Sigmoid colon (tissue), 7 donors: ENCODE data around the gene SYAP1. TPM values are rescaled to one million over a fixed set of nuclear protein-coding genes. Genes with fewer than 3 reads are reported as not detected.

Experiments used
- DNase-seq: peaks from one replicate; pipeline ENCODE4 v3.0.0-alpha.2; 2019
- H3K27ac ChIP-seq, 4 donors: fragments of 200-600 bp; sonication (generic); one replicate each; pipeline ENCODE4 v1.5.1; 2016 to 2019; ENCODE audit warnings: mild to moderate bottlenecking in 1 of 4
- H3K27me3 ChIP-seq, 3 donors: fragments of 200-600 bp; sonication (generic); one replicate each; pipeline ENCODE4 v1.5.1; 2019; ENCODE audit warnings: mild to moderate bottlenecking in 1 of 3
- H3K36me3 ChIP-seq, 4 donors: fragments of 200-600 bp; sonication (generic); one replicate each; pipeline ENCODE4 v1.5.1; 2016 to 2019
- H3K4me1 ChIP-seq, 4 donors: fragments of 200-600 bp; sonication (generic); one replicate each; pipeline ENCODE4 v1.5.1; 2017 to 2019
- H3K4me3 ChIP-seq, 4 donors: fragments of 200-600 bp; sonication (generic); one replicate each; pipeline ENCODE4 v1.5.1; 2017 to 2019; ENCODE audit warnings: mild to moderate bottlenecking in 2 of 4, moderate library complexity in 1 of 4
- H3K9me3 ChIP-seq, 4 donors: fragments of 200-600 bp in 3 of 4; sonication (generic) in 3 of 4; one replicate each; pipeline versions ENCODE4 v1.5.1 to v1.6.1; 2013 to 2019
- EP300 ChIP-seq, 4 donors: sonication (generic); formaldehyde crosslinking; IDR thresholded peaks; one replicate each; pipeline ENCODE4 v1.6.1; 2017; ENCODE audit warnings: antibody characterized with exemption in 4 of 4
- POLR2A ChIP-seq, 2 donors: fragments of 450-650 bp; IDR thresholded peaks; one replicate each; pipeline ENCODE4 v1.6.1; 2016; ENCODE audit warnings: antibody characterized with exemption in 2 of 2, mild to moderate bottlenecking in 2 of 2, moderate library complexity in 2 of 2
- POLR2AphosphoS5 ChIP-seq, 4 donors: sonication (generic); formaldehyde crosslinking; IDR thresholded peaks; one replicate each; pipeline ENCODE4 v1.6.1; 2017; ENCODE audit warnings: antibody characterized with exemption in 4 of 4
- WGBS, 2 donors: extraction: QIAGEN DNeasy Blood & Tissue Kit; methylation state at CpG; one replicate each; pipeline ENCODE4 v1.1.7; 2013; 5-methylcytosine and 5-hydroxymethylcytosine counted together
- intact Hi-C: fragments of 100-400 bp; cut with DNase I; formaldehyde crosslinking; loops from one replicate; pipeline ENCODE4 v1.15.1; 2023
- polyA plus RNA-seq, 3 donors: library from polyadenylated mRNA; stranded (reverse); fragments of 200-250 nt; gene quantifications; one replicate each; pipeline ENCODE4 v1.2.3, GENCODE V29; 2013
- total RNA-seq, 4 donors: library from RNA; depleted of rRNA; stranded (reverse); fragments of >200 nt; gene quantifications; one replicate each; pipeline ENCODE4 v1.1.0, GENCODE V29; 2016
- TF ChIP-seq, protein P1 (sequence below), 4 experiments: fragments of 450-650 bp in 3 of 4; fragments of 200-600 bp in 1 of 4; IDR thresholded peaks; one replicate each; pipeline ENCODE4 v1.5.1; 2016 to 2019; ENCODE audit warnings: antibody characterized with exemption in 4 of 4, mild to moderate bottlenecking in 3 of 4, moderate library complexity in 2 of 4
- donor health status: healthy with polysubstance abuse.
- donor health status: Bipolar disorder and iron deficiency.
- donor health status: healthy.

Gene SYAP1
- total and polyA plus RNA-seq, 7 donors: 17.5 to 31.4 (median 19.9) TPM

DNA sequence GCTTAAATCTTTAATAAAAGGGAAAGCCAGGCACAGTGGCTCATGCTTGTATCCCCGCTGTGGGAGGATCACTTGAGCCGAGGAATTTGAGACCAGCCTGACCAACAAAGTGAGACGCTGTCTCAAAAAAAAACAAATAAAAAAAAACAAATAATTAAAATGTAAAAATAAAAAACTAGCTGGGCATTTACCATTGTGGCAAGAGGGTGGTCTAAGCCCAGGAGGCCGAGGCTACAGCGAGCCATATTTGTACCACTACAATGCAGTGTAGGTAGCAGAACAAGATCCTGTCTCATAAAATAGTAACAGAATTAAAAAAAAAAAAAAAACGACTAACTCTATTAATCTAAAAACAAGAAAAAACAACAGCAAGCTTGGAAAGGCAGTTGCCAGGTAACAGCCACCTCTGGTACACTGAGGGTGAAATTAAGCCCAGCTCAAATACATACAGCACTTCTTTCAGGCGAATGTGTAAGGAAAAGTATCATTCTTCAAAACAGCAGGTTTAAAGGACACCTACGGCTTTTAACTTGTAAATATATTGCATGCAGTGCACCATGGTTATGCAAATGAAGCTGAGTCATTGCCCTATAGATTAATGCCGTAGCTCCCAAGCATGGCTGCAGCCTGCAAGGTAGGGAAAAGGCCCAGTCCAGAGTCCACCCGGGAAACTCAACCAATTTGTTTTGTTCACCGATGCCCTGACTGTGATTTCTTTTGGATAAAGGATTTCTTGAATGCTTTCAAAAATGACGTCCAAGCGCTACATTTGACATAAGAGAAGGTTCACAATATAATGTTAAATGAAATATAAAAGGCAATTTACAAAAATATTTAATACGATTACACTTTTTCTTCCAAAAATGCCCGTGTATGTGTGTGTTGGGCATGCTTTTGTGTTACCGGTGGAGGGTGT, 52.3 kb downstream of the SYAP1 start:
- H3K4me3 ChIP-seq: no peak overlapping the region
- no peak overlapping the region for H3K27ac ChIP-seq
- no peaks in the 10 kb centered on the region for H3K4me1 ChIP-seq
- WGBS, 2 donors: 18 to 57% methylated on average over 16 of the region's 16 CpGs
- intact Hi-C loops: no loop called here
- TF ChIP-seq, protein P1, sequence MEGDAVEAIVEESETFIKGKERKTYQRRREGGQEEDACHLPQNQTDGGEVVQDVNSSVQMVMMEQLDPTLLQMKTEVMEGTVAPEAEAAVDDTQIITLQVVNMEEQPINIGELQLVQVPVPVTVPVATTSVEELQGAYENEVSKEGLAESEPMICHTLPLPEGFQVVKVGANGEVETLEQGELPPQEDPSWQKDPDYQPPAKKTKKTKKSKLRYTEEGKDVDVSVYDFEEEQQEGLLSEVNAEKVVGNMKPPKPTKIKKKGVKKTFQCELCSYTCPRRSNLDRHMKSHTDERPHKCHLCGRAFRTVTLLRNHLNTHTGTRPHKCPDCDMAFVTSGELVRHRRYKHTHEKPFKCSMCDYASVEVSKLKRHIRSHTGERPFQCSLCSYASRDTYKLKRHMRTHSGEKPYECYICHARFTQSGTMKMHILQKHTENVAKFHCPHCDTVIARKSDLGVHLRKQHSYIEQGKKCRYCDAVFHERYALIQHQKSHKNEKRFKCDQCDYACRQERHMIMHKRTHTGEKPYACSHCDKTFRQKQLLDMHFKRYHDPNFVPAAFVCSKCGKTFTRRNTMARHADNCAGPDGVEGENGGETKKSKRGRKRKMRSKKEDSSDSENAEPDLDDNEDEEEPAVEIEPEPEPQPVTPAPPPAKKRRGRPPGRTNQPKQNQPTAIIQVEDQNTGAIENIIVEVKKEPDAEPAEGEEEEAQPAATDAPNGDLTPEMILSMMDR (IDR thresholded peaks at IDR 0.05): no peak
- TF ChIP-seq EP300 (IDR thresholded peaks at IDR 0.05): no peak
- TF ChIP-seq POLR2A (IDR thresholded peaks at IDR 0.05): no peak
- TF ChIP-seq POLR2AphosphoS5 (IDR thresholded peaks at IDR 0.05): no peak
- no peaks in the 10 kb centered on the region for H3K9me3 ChIP-seq
- H3K27me3 ChIP-seq: no peaks in the 10 kb centered on the region
- no peak for DNase-seq
- H3K36me3 ChIP-seq: no peaks in the 10 kb centered on the region

DNA sequence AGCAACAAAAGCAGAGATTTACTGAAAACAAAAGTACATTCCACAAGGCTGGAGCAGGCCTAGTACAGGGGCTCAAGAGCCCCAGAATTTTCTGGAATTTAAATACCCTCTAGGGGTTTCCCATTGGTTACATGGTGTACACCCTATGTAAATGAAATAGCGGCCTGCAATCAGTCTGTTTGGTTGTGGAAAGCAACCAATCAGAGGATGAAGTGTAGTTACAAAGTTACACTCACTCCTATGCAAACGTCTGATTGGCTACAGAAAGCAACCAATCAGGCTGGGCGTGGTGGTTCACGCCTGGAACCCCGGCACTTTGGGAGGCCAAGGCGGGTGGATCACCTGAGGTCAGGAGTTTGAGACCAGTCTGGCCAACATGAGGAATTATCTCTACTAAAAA, 53.0 kb downstream of the SYAP1 start:
- DNase-seq: no peak
- Histone ChIP-seq H3K4me3 (no peak overlapping the region), H3K36me3 (no peaks in the 10 kb centered on the region), H3K27me3 (no peaks in the 10 kb centered on the region), H3K27ac (no peak overlapping the region), H3K4me1 (no peaks in the 10 kb centered on the region), H3K9me3 (no peaks in the 10 kb centered on the region)
- WGBS, 2 donors: 59 to 89% methylated on average over 6 of the region's 6 CpGs
- TF ChIP-seq, protein P1 (IDR thresholded peaks at IDR 0.05): no peak
- no peak for TF ChIP-seq POLR2AphosphoS5 (IDR thresholded peaks at IDR 0.05)
- no peak for TF ChIP-seq EP300 (IDR thresholded peaks at IDR 0.05)
- TF ChIP-seq POLR2A (IDR thresholded peaks at IDR 0.05): no peak
- intact Hi-C loops: no loop called here

DNA sequence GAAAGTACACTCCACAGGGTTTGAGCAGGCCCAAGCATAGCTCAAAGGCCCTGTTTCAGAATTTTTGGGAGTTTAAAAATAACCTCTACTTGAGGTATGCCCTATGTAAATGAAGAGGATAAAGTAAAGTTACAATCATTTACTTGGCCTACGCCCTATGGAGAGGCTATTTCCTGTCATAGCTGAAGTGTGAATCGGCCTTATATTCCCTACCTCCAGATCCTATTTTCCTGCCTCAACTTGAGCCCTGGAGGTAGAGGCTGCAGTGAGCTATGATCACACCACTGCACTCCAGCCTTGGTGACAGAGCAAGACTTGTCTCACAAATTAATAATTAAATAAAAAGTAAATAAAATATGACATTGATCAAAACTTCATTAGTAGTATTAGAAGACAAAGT, 55.3 kb downstream of the SYAP1 start:
- Histone ChIP-seq H3K27me3 (no peaks in the 10 kb centered on the region), H3K27ac (no peak overlapping the region), H3K4me3 (no peak overlapping the region), H3K9me3 (no peaks in the 10 kb centered on the region), H3K36me3 (no peaks in the 10 kb centered on the region), H3K4me1 (no peaks in the 10 kb centered on the region)
- intact Hi-C loops: no loop called here
- TF ChIP-seq POLR2A (IDR thresholded peaks at IDR 0.05) (no peak), POLR2AphosphoS5 (IDR thresholded peaks at IDR 0.05) (no peak), EP300 (IDR thresholded peaks at IDR 0.05) (no peak)
- TF ChIP-seq, protein P1 (IDR thresholded peaks at IDR 0.05): no peak
- WGBS, 2 donors: 87% methylated on average over 2 of the region's 2 CpGs
- DNase-seq: no peak

DNA sequence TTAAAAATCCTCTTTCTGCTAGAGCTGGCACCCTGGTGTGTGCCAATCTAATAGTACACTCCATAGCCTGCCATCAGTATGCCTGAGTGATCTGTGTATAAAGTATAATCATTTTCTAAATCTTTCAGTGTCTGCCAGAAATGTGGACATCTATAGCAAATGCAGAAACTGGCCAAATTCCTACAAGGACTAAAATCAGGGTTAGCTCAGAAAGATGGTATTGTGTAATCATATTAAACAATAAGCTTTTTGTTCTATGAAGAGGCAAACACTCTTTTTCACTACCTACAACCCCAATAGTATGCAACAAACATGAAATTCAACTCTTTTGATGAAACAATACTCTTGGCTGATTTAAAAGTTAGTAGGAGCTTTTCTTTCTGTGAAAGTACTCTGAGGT, 59.1 kb downstream of the SYAP1 start:
- no peak for DNase-seq
- Histone ChIP-seq H3K4me1 (no peaks in the 10 kb centered on the region), H3K9me3 (no peaks in the 10 kb centered on the region), H3K27me3 (peaks cover 0 to 3% (median 0%) of the 10 kb centered on the region in 3 donors), H3K4me3 (no peak overlapping the region), H3K36me3 (no peaks in the 10 kb centered on the region), H3K27ac (no peak overlapping the region)
- intact Hi-C loops: no loop called here
- TF ChIP-seq, protein P1 (IDR thresholded peaks at IDR 0.05): no peak
- TF ChIP-seq EP300 (IDR thresholded peaks at IDR 0.05): no peak
- no peak for TF ChIP-seq POLR2AphosphoS5 (IDR thresholded peaks at IDR 0.05)
- TF ChIP-seq POLR2A (IDR thresholded peaks at IDR 0.05): no peak
